Smooth muscle cell (in vitro differentiated cells): ENCODE results near the gene LAIR2. TPM values are rescaled to one million over a fixed set of nuclear protein-coding genes. Genes with fewer than 3 reads are reported as not detected.

ENCODE experiments used
- DNase-seq: peaks from one replicate; lab custom pipeline; 2025; ENCODE audit not compliant: unreplicated experiment; lab: John Stamatoyannopoulos, UW
- H2AFZ ChIP-seq: fragments of 200-600 bp; sonication (generic); 2 replicates; pipeline ENCODE4 v1.6.0; 2016; ENCODE audit warnings: antibody characterized with exemption, low read depth, mild to moderate bottlenecking
- H3F3A ChIP-seq: fragments of 200-600 bp; sonication (generic); 2 replicates; pipeline ENCODE4 v1.6.0; 2017; ENCODE audit warnings: antibody characterized with exemption, low read depth
- H3K27ac ChIP-seq: fragments of 200-600 bp; sonication (generic); 2 replicates; pipeline ENCODE4 v1.5.1; 2016; ENCODE audit warnings: low read depth, mild to moderate bottlenecking
- H3K27me3 ChIP-seq: fragments of 200-600 bp; sonication (generic); 2 replicates; pipeline ENCODE4 v1.6.1; 2016; ENCODE audit warnings: low read depth, mild to moderate bottlenecking
- H3K36me3 ChIP-seq: fragments of 200-600 bp; sonication (generic); 2 replicates; pipeline ENCODE4 v1.5.1; 2016; ENCODE audit warnings: low read depth
- H3K4me1 ChIP-seq: fragments of 200-600 bp; sonication (generic); 2 replicates; pipeline ENCODE4 v1.5.1; 2016; ENCODE audit warnings: low read depth
- H3K4me2 ChIP-seq: fragments of 200-600 bp; sonication (generic); 2 replicates; pipeline ENCODE4 v1.6.0; 2016; ENCODE audit warnings: mild to moderate bottlenecking
- H3K4me3 ChIP-seq: fragments of 200-600 bp; sonication (generic); 2 replicates; pipeline ENCODE4 v1.5.1; 2016; ENCODE audit warnings: mild to moderate bottlenecking
- H3K79me2 ChIP-seq: fragments of 200-600 bp; sonication (generic); 2 replicates; pipeline ENCODE4 v1.6.0; 2016; ENCODE audit warnings: low read depth, mild to moderate bottlenecking
- H3K9ac ChIP-seq: fragments of 200-600 bp; sonication (generic); 2 replicates; pipeline ENCODE4 v1.6.0; 2016; ENCODE audit warnings: low read depth
- H3K9me3 ChIP-seq: fragments of 200-600 bp; sonication (generic); replicated peaks from 2 replicates; pipeline ENCODE4 v1.5.1; 2016; ENCODE audit warnings: low read depth
- H4K20me1 ChIP-seq: fragments of 200-600 bp; sonication (generic); 2 replicates; pipeline ENCODE4 v1.6.0; 2016; ENCODE audit warnings: low read depth
- CTCF ChIP-seq: fragments of 200-600 bp; sonication (generic); IDR thresholded peaks from 2 replicates; pipeline ENCODE4 v1.5.1; 2017; ENCODE audit warnings: borderline replicate concordance, mild to moderate bottlenecking, antibody characterized with exemption; ENCODE audit not compliant: insufficient read depth, poor library complexity, severe bottlenecking
- WGBS: methylation state at CpG from one replicate; pipeline ENCODE4 v1.1.7; 2016; ENCODE audit warnings: low lambda C conversion rate; 5-methylcytosine and 5-hydroxymethylcytosine counted together
- polyA plus RNA-seq: library from polyadenylated mRNA; unstranded; fragments of >200 nt; fragmentation: Nextera tagmentation; extraction: Ambion mirVana; gene quantifications from 2 replicates; pipeline ENCODE4 v1.2.1, GENCODE V29; 2016
- total RNA-seq: library from RNA; depleted of rRNA; stranded (reverse); fragments of >200 nt; gene quantifications from 2 replicates; pipeline ENCODE4 v1.2.3, GENCODE V29; 2014

The LAIR2 gene
- total and polyA plus RNA-seq, 2 experiments from 2014 or later: not detected

- H4K20me1 ChIP-seq: no peaks in the 10 kb centered on the region
- no peaks in the 10 kb centered on the region for H3K9me3 ChIP-seq
- no peaks in the 10 kb centered on the region for H3F3A ChIP-seq
- no peak overlapping the region for H2AFZ ChIP-seq
- WGBS: 78% methylated on average over 13 of the region's 14 CpGs
- no peak for DNase-seq
- no peaks in the 10 kb centered on the region for H3K4me1 ChIP-seq
- no peaks in the 10 kb centered on the region for H3K36me3 ChIP-seq
- H3K79me2 ChIP-seq: no peaks in the 10 kb centered on the region
- H3K9ac ChIP-seq: no peak overlapping the region
- H3K4me3 ChIP-seq: no peak overlapping the region
- H3K27me3 ChIP-seq: no peaks in the 10 kb centered on the region
- no peak for TF ChIP-seq CTCF
- H3K27ac ChIP-seq: no peak overlapping the region
- no peak overlapping the region for H3K4me2 ChIP-seq
Observed at GRCh38 chr19:54549224-54549623, 46.6 kb downstream of the LAIR2 start.

- no peaks in the 10 kb centered on the region for H3K36me3 ChIP-seq
- H3K9me3 ChIP-seq: peaks cover 6% of the 10 kb centered on the region
- H3K27ac ChIP-seq: no peak overlapping the region
- no peak overlapping the region for H3K9ac ChIP-seq
- H3K4me3 ChIP-seq: no peak overlapping the region
- no peak for DNase-seq
- 88% methylated on average over 6 of the region's 6 CpGs for WGBS
- no peaks in the 10 kb centered on the region for H3K79me2 ChIP-seq
- H3K4me2 ChIP-seq: no peak overlapping the region
- no peak for TF ChIP-seq CTCF
- no peaks in the 10 kb centered on the region for H3F3A ChIP-seq
- H4K20me1 ChIP-seq: no peaks in the 10 kb centered on the region
- H2AFZ ChIP-seq: no peak overlapping the region
- no peaks in the 10 kb centered on the region for H3K4me1 ChIP-seq
- no peaks in the 10 kb centered on the region for H3K27me3 ChIP-seq
Observed at GRCh38 chr19:54551293-54551692, 48.7 kb downstream of the LAIR2 start.

GRCh38 chr19:54551950-54552912 lies 49.6 kb downstream of the LAIR2 start:
- no peak for TF ChIP-seq CTCF
- DNase-seq: no peak

More at GRCh38 chr19:54551950-54552912, 49.6 kb downstream of the LAIR2 start:
- no peak overlapping the region for H3K27ac ChIP-seq
- WGBS: 80% methylated on average over 22 of the region's 22 CpGs
- no peaks in the 10 kb centered on the region for H3K36me3 ChIP-seq
- H3K4me3 ChIP-seq: no peak overlapping the region
- no peak overlapping the region for H3K4me2 ChIP-seq
- no peaks in the 10 kb centered on the region for H4K20me1 ChIP-seq
- no peaks in the 10 kb centered on the region for H3K4me1 ChIP-seq
- peaks cover 9% of the 10 kb centered on the region for H3K9me3 ChIP-seq
- no peaks in the 10 kb centered on the region for H3K79me2 ChIP-seq
- no peak overlapping the region for H2AFZ ChIP-seq
- no peak overlapping the region for H3K9ac ChIP-seq
- no peaks in the 10 kb centered on the region for H3K27me3 ChIP-seq
- no peaks in the 10 kb centered on the region for H3F3A ChIP-seq
